HepG2 (cell line): ENCODE measurements around the gene ZFYVE28. TPM values are rescaled to one million over a fixed set of nuclear protein-coding genes. Genes with fewer than 3 reads are reported as not detected.
A peak's percentile ranks its signal among the peaks of the same experiment; 100 is the strongest.

Experiments used
- ATAC-seq: fragments of 200-7000 bp; cut with Tn5 transposase; 3 replicates; pipeline ENCODE4 v1.9.1; 2020; ENCODE audit warnings: mild to moderate bottlenecking, moderate library complexity
- BruUV-seq: library from RNA; stranded (reverse); fragments of 400-500 nt; replicated peaks from 2 replicates; lab custom pipeline; 2021; lab: Mats Ljungman, UMichigan
- CTCF ChIA-PET: fragments of 300-600 bp; formaldehyde crosslinking; extraction: SDS; loops from one replicate; lab custom pipeline; 2021; ENCODE audit warnings: low total read pairs, inconsistent platforms, low intra/inter-chr PET ratio; lab: Yijun Ruan, JAX
- POLR2A ChIA-PET: fragments of 350-600 bp; sonication (Branson Sonifier 250); formaldehyde crosslinking; loops from one replicate; lab custom pipeline; 2020; ENCODE audit warnings: antibody characterized with exemption, inconsistent platforms; lab: Yijun Ruan, JAX
- DNase-seq: peaks from one replicate; pipeline ENCODE4 v3.0.0-alpha.2; 2015; ENCODE audit warnings: low spot score
- FAIRE-seq: peaks from 3 replicates; lab custom pipeline; 2011; peaks lifted over from hg19 to GRCh38; lab: Jason Lieb, UNC
- H2AFZ ChIP-seq: one replicate; pipeline ENCODE4 v1.6.1; 2011; ENCODE audit warnings: low read length, inconsistent platforms
- H3K27ac ChIP-seq: fragments of 300-600 bp; 3 replicates; pipeline ENCODE4 v1.8.0; 2011; ENCODE audit warnings: mixed run types, mild to moderate bottlenecking, mixed read lengths, low read length, inconsistent platforms; ENCODE audit not compliant: insufficient read depth; ENCODE audit errors: extremely low read length
- H3K27me3 ChIP-seq, 2 experiments: fragments of 200-600 bp in 1 of 2; 2 replicates in 1 of 2; 3 replicates in 1 of 2; pipeline versions ENCODE4 v1.6.0 to v1.8.0; 2011; ENCODE audit warnings: low read length in 2 of 2, mild to moderate bottlenecking in 2 of 2, moderate library complexity in 2 of 2, inconsistent platforms in 1 of 2; ENCODE audit not compliant: insufficient read depth in 2 of 2, control insufficient read depth in 1 of 2
- H3K36me3 ChIP-seq, 2 experiments: fragments of 200-600 bp in 1 of 2; replicated peaks in 1 of 2; 2 replicates in 1 of 2; 3 replicates in 1 of 2; pipeline versions ENCODE4 v1.5.1 to v1.8.0; 2011; ENCODE audit warnings: low read length in 2 of 2, inconsistent platforms in 1 of 2; ENCODE audit not compliant: insufficient read depth in 2 of 2, control insufficient read depth in 1 of 2
- H3K4me1 ChIP-seq: 2 replicates; pipeline ENCODE4 v1.5.1; 2012; ENCODE audit warnings: low read length, inconsistent platforms; ENCODE audit not compliant: insufficient read depth
- H3K4me2 ChIP-seq: 2 replicates; pipeline ENCODE4 v1.6.0; 2011; ENCODE audit warnings: low read depth, low read length, inconsistent platforms
- H3K4me3 ChIP-seq, 3 experiments: fragments of 200-600 bp in 1 of 3; sonication (generic), shearing (Covaris generic) in 1 of 3; replicated peaks in 1 of 3; 2 replicates each; pipeline ENCODE4 v1.5.1; 2011 to 2016; ENCODE audit warnings: low read length in 3 of 3, inconsistent platforms in 2 of 3, low read depth in 2 of 3, mild to moderate bottlenecking in 2 of 3, control low read depth in 1 of 3, mixed read lengths in 1 of 3; ENCODE audit not compliant: insufficient read depth in 1 of 3
- H3K79me2 ChIP-seq: one replicate; pipeline ENCODE4 v1.6.1; 2011; ENCODE audit warnings: low read length, inconsistent platforms; ENCODE audit not compliant: insufficient read depth
- H3K9ac ChIP-seq: 2 replicates; pipeline ENCODE4 v1.6.0; 2011; ENCODE audit warnings: mild to moderate bottlenecking, low read depth, low read length, inconsistent platforms; ENCODE audit not compliant: insufficient read depth
- H3K9me3 ChIP-seq: 2 replicates; pipeline ENCODE4 v1.5.1; 2012; ENCODE audit warnings: mild to moderate bottlenecking, low read length
- H4K20me1 ChIP-seq: 2 replicates; pipeline ENCODE4 v1.6.0; 2011; ENCODE audit warnings: inconsistent platforms, mild to moderate bottlenecking, low read length, moderate library complexity; ENCODE audit not compliant: insufficient read depth
- BORCS8-MEF2B ChIP-seq: sonication (generic); formaldehyde crosslinking; IDR thresholded peaks from 2 replicates; pipeline ENCODE4 v1.8.0; 2022; ENCODE audit warnings: mild to moderate bottlenecking, missing genetic modification reagents
- HMGXB4 ChIP-seq, 2 experiments: sonication (generic) in 1 of 2; formaldehyde crosslinking in 1 of 2; IDR thresholded peaks; 2 replicates each; pipeline versions ENCODE4 v1.4.0 to v1.6.1; 2018 to 2020; ENCODE audit warnings: missing genetic modification reagents in 2 of 2, borderline replicate concordance in 1 of 2, low read depth in 1 of 2, mild to moderate bottlenecking in 1 of 2, missing biosample characterization in 1 of 2
- JUND ChIP-seq: sonication (generic); formaldehyde crosslinking; IDR thresholded peaks from 2 replicates; pipeline ENCODE4 v1.8.0; 2022; ENCODE audit warnings: mild to moderate bottlenecking, missing genetic modification reagents
- KAT2B ChIP-seq: fragments of 150-350 bp; IDR thresholded peaks from 2 replicates; pipeline ENCODE4 v1.6.1; 2014; ENCODE audit warnings: low read depth, low read length, borderline replicate concordance
- MIER2 ChIP-seq: IDR thresholded peaks from 2 replicates; pipeline ENCODE4 v1.6.1; 2016; ENCODE audit warnings: missing biosample characterization, missing genetic modification reagents
- REXO4 ChIP-seq: sonication (generic); formaldehyde crosslinking; IDR thresholded peaks from 2 replicates; pipeline ENCODE4 v1.8.0; 2022; ENCODE audit warnings: missing genetic modification reagents, mild to moderate bottlenecking, borderline replicate concordance
- SMYD3 ChIP-seq: sonication (generic); formaldehyde crosslinking; IDR thresholded peaks from 2 replicates; pipeline ENCODE4 v1.8.1; 2023; ENCODE audit warnings: mild to moderate bottlenecking, missing genetic modification reagents
- SP140L ChIP-seq: sonication (generic); formaldehyde crosslinking; IDR thresholded peaks from 2 replicates; pipeline ENCODE4 v1.4.0; 2020; ENCODE audit warnings: missing genetic modification reagents, borderline replicate concordance
- ZBTB14 ChIP-seq: sonication (generic); formaldehyde crosslinking; IDR thresholded peaks from 2 replicates; pipeline ENCODE4 v1.4.0; 2020; ENCODE audit warnings: missing genetic modification reagents
- ZFP36L2 ChIP-seq: sonication (generic); formaldehyde crosslinking; IDR thresholded peaks from 2 replicates; pipeline ENCODE4 v1.4.0; 2020; ENCODE audit warnings: missing genetic modification reagents
- ZNF12 ChIP-seq: sonication (generic); formaldehyde crosslinking; IDR thresholded peaks from 2 replicates; pipeline ENCODE4 v1.5.0; 2020; ENCODE audit warnings: missing genetic modification reagents
- ZNF18 ChIP-seq: sonication (generic); formaldehyde crosslinking; IDR thresholded peaks from 2 replicates; pipeline ENCODE4 v1.8.0; 2022; ENCODE audit warnings: mild to moderate bottlenecking, missing genetic modification reagents; ENCODE audit not compliant: insufficient replicate concordance
- ZNF207 ChIP-seq: fragments of 450-650 bp; IDR thresholded peaks from 2 replicates; pipeline ENCODE4 v1.6.1; 2016; ENCODE audit warnings: antibody characterized with exemption, borderline replicate concordance
- ZNF550 ChIP-seq: sonication (generic); formaldehyde crosslinking; IDR thresholded peaks from 2 replicates; pipeline ENCODE4 v1.4.0; 2020; ENCODE audit warnings: mild to moderate bottlenecking, missing genetic modification reagents, borderline replicate concordance
- ZNF7 ChIP-seq: IDR thresholded peaks from 2 replicates; pipeline ENCODE4 v1.6.1; 2016; ENCODE audit warnings: missing biosample characterization, missing genetic modification reagents
- ZNF772 ChIP-seq: sonication (generic); formaldehyde crosslinking; IDR thresholded peaks from 2 replicates; pipeline ENCODE4 v1.5.0; 2020; ENCODE audit warnings: mild to moderate bottlenecking, missing genetic modification reagents
- ZNF883 ChIP-seq: sonication (generic); formaldehyde crosslinking; IDR thresholded peaks from 2 replicates; pipeline ENCODE4 v1.5.1; 2020; ENCODE audit warnings: mild to moderate bottlenecking, missing genetic modification reagents; ENCODE audit errors: not compliant biosample characterization
- WGBS: methylation state at CpG from one replicate; pipeline ENCODE4 v1.1.6; 2017; ENCODE audit warnings: low lambda C conversion rate; 5-methylcytosine and 5-hydroxymethylcytosine counted together
- in situ Hi-C: cut with HindIII; loops from 2 replicates; pipeline ENCODE4 v1.10.0; 2017; ENCODE audit warnings: low pct_unique_long_range_greater_than_20kb; ENCODE audit not compliant: extremely low pct_ligation_motif_present
- intact Hi-C: fragments of 100-400 bp; cut with micrococcal nuclease; formaldehyde crosslinking; loops from one replicate; pipeline ENCODE4 v1.10.0; 2022; ENCODE audit not compliant: unreplicated experiment
- polyA plus RNA-seq, 8 experiments: library from polyadenylated mRNA; depleted of rRNA in 3 of 8; stranded (reverse) in 7 of 8; unstranded in 1 of 8; fragments of >200 nt; fragmentation: Illumina TruSeq in 4 of 8; extraction: Trizol in 4 of 8; gene quantifications; 2 replicates each; pipeline versions ENCODE4 v1.2.1 to v1.2.3, GENCODE V29; 2011 to 2016; ENCODE audit warnings: low read depth in 4 of 8, missing spikeins in 1 of 8, mixed read lengths in 1 of 8; ENCODE audit not compliant: insufficient read depth in 1 of 8
- total RNA-seq, 5 experiments: library from RNA; depleted of rRNA; stranded (reverse); fragments of >200 nt; fragmentation: Illumina TruSeq; extraction: Trizol; gene quantifications; 2 replicates each; pipeline ENCODE4 v1.2.3, GENCODE V29; 2016; ENCODE audit warnings: low read depth in 1 of 5

ZFYVE28 gene
- total and polyA plus RNA-seq, 2 of the 13 experiments (the other 11 are each of a cell fraction or from before 2014, with no cell fraction given) = 0.12 to 0.22 TPM

GRCh38 chr4:2458546-2459491, 40.4 kb upstream of the ZFYVE28 start:
- 69% methylated on average over 12 of the region's 38 CpGs for whole genome bisulfite sequencing
- Histone ChIP-seq H3K4me2 (peak overlapping the region; percentile 10; the same call in 1 of the 2 replicates), H3K27ac (no peak overlapping the region), H3K9ac (no peak overlapping the region), H2AFZ (no peak overlapping the region), H3K4me3 (no peak overlapping the region; a peak in 1 of 6 replicates), H3K36me3 (no peaks in the 10 kb centered on the region), H3K9me3 (no peaks in the 10 kb centered on the region), H3K27me3 (peaks cover 8 to 52% of the 10 kb centered on the region in 2 experiments), H3K79me2 (no peaks in the 10 kb centered on the region), H3K4me1 (peaks cover 38% of the 10 kb centered on the region), H4K20me1 (no peaks in the 10 kb centered on the region)
- ChIA-PET CTCF (no interaction called here), POLR2A (no interaction called here)
- no peak for DNase-seq
- no peak for ATAC-seq
- FAIRE-seq = no peak
- intact Hi-C loops (no loop called here), in situ Hi-C loops (no loop called here)
- no TSS peak for BruUV-seq
- TF ChIP-seq ZBTB14 (CRISPR knock-in tag) (no peak), SMYD3 (CRISPR knock-in tag) (no peak), JUND (CRISPR knock-in tag) (no peak), ZNF883 (CRISPR knock-in tag) (no peak), SP140L (CRISPR knock-in tag) (no peak), KAT2B (no peak), ZNF550 (no peak), MIER2 (CRISPR knock-in tag) (no peak), ZNF18 (CRISPR knock-in tag) (no peak), ZFP36L2 (no peak), ZNF207 (no peak), ZNF7 (CRISPR knock-in tag) (no peak), BORCS8-MEF2B (CRISPR knock-in tag) (no peak), ZNF12 (CRISPR knock-in tag) (no peak), REXO4 (no peak), HMGXB4 (CRISPR knock-in tag; IDR thresholded peaks at IDR 0.05; ENCODE audit: borderline replicate concordance in 1 of 2, low read depth in 1 of 2) (no peak), ZNF772 (no peak)
